Stimulated activated CD4-positive, alpha-beta T cell treated with anti-CD3 and anti-CD28 coated beads, Interleukin-4, amount 100 ng/mL, for 24 hours (primary cell): ENCODE results near the gene FOXD1.
"Not testable (repeated sequence)": the region's sequence is repeated elsewhere in the genome, so short reads cannot be mapped to it uniquely, and the experiment has no call there.

Source experiments
- DNase-seq: peaks from one replicate; pipeline ENCODE4 v3.0.0-alpha.2; 2020

FOXD1 gene

GRCh38 chr5:73459366-73459765 is 10.8 kb upstream of the FOXD1 start:
- no peak for DNase-seq

- not testable (repeated sequence) for DNase-seq
Measured at GRCh38 chr5:73456462-73456861, 7.9 kb upstream of the FOXD1 start.

GRCh38 chr5:73454379-73455036 is 5.9 kb upstream of the FOXD1 start:
- DNase-seq: peak; percentile 50

GRCh38 chr5:73452215-73452614 is 3.6 kb upstream of the FOXD1 start:
- DNase-seq: no peak

GRCh38 chr5:73451224-73452130 is 2.9 kb upstream of the FOXD1 start:
- peak; percentile 61 for DNase-seq

GRCh38 chr5:73450672-73451223 is 2.2 kb upstream of the FOXD1 start:
- DNase-seq: no peak

GRCh38 chr5:73450137-73450536 is 1.6 kb upstream of the FOXD1 start:
- DNase-seq: no peak

- peak; percentile 38 for DNase-seq
Measured at GRCh38 chr5:73447530-73448462, 781 bp downstream of the FOXD1 start.

- no peak for DNase-seq
Measured at GRCh38 chr5:73446631-73447529, 1.7 kb downstream of the FOXD1 start.

- DNase-seq: no peak
Measured at GRCh38 chr5:73445665-73446630, 2.6 kb downstream of the FOXD1 start.

GRCh38 chr5:73444499-73445438 is 3.8 kb downstream of the FOXD1 start:
- DNase-seq: no peak

GRCh38 chr5:73443829-73444498 is 4.6 kb downstream of the FOXD1 start:
- DNase-seq: no peak

GRCh38 chr5:73442996-73443627 is 5.5 kb downstream of the FOXD1 start:
- no peak for DNase-seq

- no peak for DNase-seq
Measured at GRCh38 chr5:73442231-73442811, 6.3 kb downstream of the FOXD1 start.

- DNase-seq: no peak
Measured at GRCh38 chr5:73441378-73441777, 7.2 kb downstream of the FOXD1 start.

GRCh38 chr5:73440262-73440661 is 8.3 kb downstream of the FOXD1 start:
- DNase-seq: no peak

GRCh38 chr5:73438645-73439470 is 9.7 kb downstream of the FOXD1 start:
- no peak for DNase-seq
